Naive thymus-derived CD4-positive, alpha-beta T cell (primary cell): Measurements from ENCODE around the gene EXOC8. TPM values are rescaled to one million over a fixed set of nuclear protein-coding genes. Genes with fewer than 3 reads are reported as not detected.
"Not testable (repeated sequence)": the region's sequence is repeated elsewhere in the genome, so short reads cannot be mapped to it uniquely, and the experiment has no call there.

ENCODE experiments used
- ATAC-seq: fragments of 150-1000 bp; cut with Tn5 transposase; 2 replicates; pipeline ENCODE4 v1.10.0; 2021; ENCODE audit warnings: mild to moderate bottlenecking, moderate library complexity
- CTCF ChIA-PET: fragments of 350-600 bp; sonication (Branson Sonifier 250); formaldehyde crosslinking; loops from one replicate; lab custom pipeline; 2021; ENCODE audit warnings: antibody characterized with exemption; lab: Charles Lee
- POLR2A ChIA-PET: fragments of 350-600 bp; sonication (Branson Sonifier 250); formaldehyde crosslinking; loops from one replicate; lab custom pipeline; 2021; ENCODE audit warnings: antibody characterized with exemption, inconsistent platforms; lab: Charles Lee
- DNase-seq, 9 donors: peaks; one replicate each; pipeline versions ENCODE4 v3.0.0 to v3.0.0-alpha.2; 2020 to 2022; ENCODE audit warnings: mixed read lengths in 1 of 9
- H3K27ac ChIP-seq: one replicate; pipeline ENCODE4 v1.7.0; 2013; ENCODE audit warnings: mild to moderate bottlenecking, low read depth, low read length, moderate library complexity
- H3K27me3 ChIP-seq, 2 donors: one replicate each; pipeline ENCODE4 v1.7.0; 2013; ENCODE audit warnings: low read length in 2 of 2, mild to moderate bottlenecking in 2 of 2, moderate library complexity in 2 of 2; ENCODE audit not compliant: control insufficient read depth in 2 of 2, insufficient read depth in 2 of 2
- H3K36me3 ChIP-seq, 3 experiments: 1 replicate in 2 of 3; 2 replicates in 1 of 3; pipeline ENCODE4 v1.7.0; 2013; ENCODE audit warnings: low read length in 3 of 3, mild to moderate bottlenecking in 3 of 3, moderate library complexity in 1 of 3; ENCODE audit not compliant: insufficient read depth in 3 of 3, control insufficient read depth in 2 of 3
- H3K4me1 ChIP-seq, 2 donors: one replicate each; pipeline ENCODE4 v1.7.0; 2013; ENCODE audit warnings: low read length in 2 of 2, mild to moderate bottlenecking in 2 of 2, moderate library complexity in 1 of 2; ENCODE audit not compliant: control insufficient read depth in 2 of 2, insufficient read depth in 2 of 2
- H3K4me3 ChIP-seq: 2 replicates; pipeline ENCODE4 v1.7.0; 2013; ENCODE audit warnings: mild to moderate bottlenecking, low read length
- H3K9me3 ChIP-seq, 3 experiments: 1 replicate in 2 of 3; 2 replicates in 1 of 3; pipeline ENCODE4 v1.7.0; 2013; ENCODE audit warnings: low read length in 3 of 3; ENCODE audit not compliant: control insufficient read depth in 2 of 3
- H3K27ac Mint-ChIP-seq, 9 donors: one replicate each; pipeline ENCODE4 v1.8.0; 2020 to 2022; ENCODE audit warnings: mixed read lengths in 9 of 9, mild to moderate bottlenecking in 8 of 9, moderate library complexity in 5 of 9, inconsistent platforms in 2 of 9
- H3K27me3 Mint-ChIP-seq, 5 donors: one replicate each; pipeline ENCODE4 v1.8.0; 2021 to 2022; ENCODE audit warnings: mixed read lengths in 5 of 5, mild to moderate bottlenecking in 1 of 5
- H3K36me3 Mint-ChIP-seq, 5 donors: one replicate each; pipeline ENCODE4 v1.8.0; 2020 to 2022; ENCODE audit warnings: mixed read lengths in 5 of 5, mild to moderate bottlenecking in 3 of 5, inconsistent platforms in 1 of 5
- H3K4me1 Mint-ChIP-seq, 7 donors: one replicate each; pipeline ENCODE4 v1.8.0; 2020 to 2022; ENCODE audit warnings: mixed read lengths in 7 of 7, mild to moderate bottlenecking in 3 of 7, inconsistent platforms in 1 of 7
- H3K4me3 Mint-ChIP-seq, 10 donors: one replicate each; pipeline ENCODE4 v1.8.0; 2020 to 2022; ENCODE audit warnings: mild to moderate bottlenecking in 10 of 10, mixed read lengths in 10 of 10, moderate library complexity in 6 of 10, inconsistent platforms in 2 of 10
- H3K9me3 Mint-ChIP-seq, 11 donors: one replicate each; pipeline ENCODE4 v1.8.0; 2020 to 2022; ENCODE audit warnings: mixed read lengths in 11 of 11, mild to moderate bottlenecking in 4 of 11, inconsistent platforms in 1 of 11, moderate library complexity in 1 of 11
- intact Hi-C, 2 donors: fragments of 100-400 bp; cut with micrococcal nuclease; formaldehyde crosslinking; loops; one replicate each; pipeline ENCODE4 v1.15.1; 2023
- polyA plus RNA-seq, 2 donors: library from polyadenylated mRNA; unstranded; fragments of 300-500 nt; fragmentation: Illumina TruSeq; gene quantifications; one replicate each; pipeline ENCODE4 v1.2.3, GENCODE V29; 2021
- total RNA-seq, 6 experiments: library from RNA in 5 of 6; stranded (reverse) in 5 of 6; gene quantifications; 1 replicate in 5 of 6; 2 replicates in 1 of 6; pipeline ENCODE4 v1.2.3 and lab custom pipeline; 2021 to 2026

The EXOC8 gene
- total and polyA plus RNA-seq, 7 experiments from 2014 or later = 2.7 to 33.8 (median 23.5) TPM

DNA sequence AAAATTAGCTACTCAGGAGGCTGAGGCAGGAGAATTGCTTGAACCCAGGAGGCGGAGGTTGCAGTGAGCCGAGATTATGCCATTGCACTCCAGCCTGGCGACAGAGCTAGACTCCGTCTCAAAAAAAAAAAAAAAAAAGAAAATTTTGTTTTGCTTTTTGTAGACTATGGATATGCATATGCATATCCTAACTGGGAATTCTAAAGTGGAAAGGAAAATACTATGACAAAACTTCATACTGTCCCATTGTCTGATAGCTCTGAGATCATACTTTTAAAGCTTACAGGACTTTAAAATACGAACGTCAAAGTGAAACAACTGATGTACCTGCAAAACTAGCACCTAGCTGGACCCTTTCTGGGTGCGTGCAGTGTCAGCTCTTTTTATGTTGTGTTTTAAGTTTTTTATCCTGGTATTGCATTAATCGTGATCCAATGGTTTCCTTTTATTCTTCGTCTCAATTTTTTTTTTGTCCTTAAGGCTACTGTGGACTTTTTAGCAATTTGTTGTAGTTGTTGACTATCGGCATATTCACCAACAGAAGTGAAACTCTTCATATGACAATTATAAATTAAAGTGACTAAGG, 19.6 kb upstream of the EXOC8 start:
- no peak for ATAC-seq

DNA sequence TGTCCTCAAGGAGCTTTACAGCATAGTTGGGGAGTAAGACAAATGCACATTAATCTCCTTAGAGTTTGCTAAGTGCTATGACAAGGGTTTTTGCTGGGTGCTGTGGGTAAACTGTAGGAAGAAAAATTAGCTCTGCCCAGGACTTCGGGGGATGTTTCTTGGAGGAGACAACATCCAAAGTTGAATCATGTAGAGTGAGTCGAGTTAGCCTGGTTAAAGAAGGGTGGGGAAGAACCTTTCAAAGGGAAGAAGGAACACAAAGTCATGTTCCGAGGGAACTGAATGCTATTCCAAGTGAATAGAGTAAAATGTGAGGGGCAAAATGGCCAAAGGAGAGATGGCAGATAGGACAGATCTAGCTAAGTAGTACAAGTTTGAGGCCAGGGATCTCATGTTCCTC, 17.5 kb upstream of the EXOC8 start:
- H3K36me3 Mint-ChIP-seq = peaks cover 8 to 25% (median 10%) of the 10 kb centered on the region in 5 donors
- peaks cover 0 to 3% of the 10 kb centered on the region in 2 donors for H3K4me1 ChIP-seq
- peak overlapping the region in 5 of 9 donors; percentile 5 to 69 (median 30) for H3K27ac Mint-ChIP-seq
- no peaks in the 10 kb centered on the region for H3K9me3 ChIP-seq
- ATAC-seq (no peak), DNase-seq (no peak)
- H3K27me3 Mint-ChIP-seq = no peaks in the 10 kb centered on the region
- peaks cover 0 to 15% (median 7%) of the 10 kb centered on the region in 7 donors for H3K4me1 Mint-ChIP-seq
- no peaks in the 10 kb centered on the region for H3K27me3 ChIP-seq
- intact Hi-C loops = loop anchor here (5.0 kb wide), 4 partner anchors 67 to 1272 kb away; partner anchors contain the start of genes EGLN1 (in 1 of the 2) and TSNAX (in 1 of the 2)
- POLR2A ChIA-PET = no interaction called here
- peaks cover 0 to 22% (median 17%) of the 10 kb centered on the region in 3 experiments for H3K36me3 ChIP-seq
- H3K4me3 Mint-ChIP-seq = no peak overlapping the region
- H3K9me3 Mint-ChIP-seq = no peaks in the 10 kb centered on the region
- CTCF ChIA-PET = interaction anchor here (1.2 kb wide), 1 partner anchor 246 kb away, joined by 5 read pairs; no protein-coding TSS in a partner anchor
- H3K27ac ChIP-seq = no peak overlapping the region
- no peak overlapping the region for H3K4me3 ChIP-seq

More for the DNA sequence above, 19.6 kb upstream of the EXOC8 start:
- Mint-ChIP-seq H3K4me1 (peaks cover 2 to 15% (median 7%) of the 10 kb centered on the region in 7 donors), H3K4me3 (no peak overlapping the region), H3K27me3 (no peaks in the 10 kb centered on the region), H3K36me3 (peaks cover 3 to 22% (median 13%) of the 10 kb centered on the region in 5 donors), H3K9me3 (no peaks in the 10 kb centered on the region), H3K27ac (peak overlapping the region in 3 of 9 donors; percentile 25 to 63 (median 45))
- intact Hi-C loops = loop anchor here (2.0 to 5.0 kb wide), 6 partner anchors 18 to 1270 kb away; partner anchors contain the start of genes EGLN1 (in 1 of the 2), SPRTN (in 1 of the 2) and TSNAX (in 1 of the 2)
- Histone ChIP-seq H3K9me3 (no peaks in the 10 kb centered on the region), H3K4me3 (no peak overlapping the region), H3K27ac (no peak overlapping the region), H3K4me1 (peaks cover 0 to 3% of the 10 kb centered on the region in 2 donors), H3K27me3 (no peaks in the 10 kb centered on the region), H3K36me3 (peaks cover 0 to 12% (median 2%) of the 10 kb centered on the region in 3 experiments)
- ChIA-PET POLR2A (interaction anchor here (0.6 kb wide), 1 partner anchor 189 kb away, joined by 3 read pairs; no protein-coding TSS in a partner anchor), CTCF (interaction anchor here (0.5 to 1.7 kb wide), 18 partner anchors 11 to 254 kb away, joined by 3 to 13 read pairs (median 4); no protein-coding TSS in a partner anchor)
- DNase-seq = no peak

DNA sequence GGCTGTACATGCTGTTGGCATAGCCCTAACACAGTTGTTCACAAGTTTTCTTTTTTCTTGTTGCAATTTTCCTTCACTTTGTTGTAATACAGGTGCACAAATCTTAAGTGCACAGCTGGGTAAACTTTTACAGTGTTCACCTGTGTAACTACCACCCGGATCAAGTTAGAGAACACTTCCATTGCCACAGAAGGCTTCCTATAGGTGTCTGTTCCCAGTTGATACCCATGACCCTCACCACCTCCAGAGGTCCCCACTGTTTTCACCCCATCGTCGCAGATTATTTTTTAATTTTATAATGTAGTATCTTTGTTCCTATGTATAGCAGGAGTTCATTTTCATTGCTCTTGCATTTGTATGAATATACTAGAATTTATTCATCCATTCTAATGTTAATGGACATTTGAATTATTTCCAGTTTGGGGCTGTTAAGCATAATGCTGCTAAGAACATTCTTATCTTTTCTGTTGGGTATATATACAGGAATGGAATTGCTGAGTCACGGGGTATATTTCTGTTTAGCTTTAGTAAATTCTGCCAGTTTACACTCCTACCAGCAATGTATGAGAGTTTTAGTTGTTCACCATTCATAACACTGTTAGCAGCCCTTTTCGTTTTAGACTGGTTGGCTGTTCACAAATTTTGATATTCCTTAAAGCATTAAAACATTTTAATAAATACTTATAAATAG, 16.8 kb upstream of the EXOC8 start:
- Mint-ChIP-seq H3K27ac (peak overlapping the region in 1 of 9 donors; percentile 18), H3K27me3 (no peaks in the 10 kb centered on the region), H3K9me3 (no peaks in the 10 kb centered on the region), H3K4me3 (no peak overlapping the region), H3K36me3 (peaks cover 8 to 27% (median 11%) of the 10 kb centered on the region in 5 donors), H3K4me1 (peaks cover 0 to 12% (median 7%) of the 10 kb centered on the region in 7 donors)
- CTCF ChIA-PET = interaction anchor here (0.6 kb wide), 1 partner anchor 224 kb away, joined by 3 read pairs; no protein-coding TSS in a partner anchor
- DNase-seq (no peak), ATAC-seq (no peak)
- intact Hi-C loops = loop anchor here (5.0 kb wide), 4 partner anchors 68 to 1273 kb away; partner anchors contain the start of genes EGLN1 (in 1 of the 2) and TSNAX (in 1 of the 2)
- Histone ChIP-seq H3K4me3 (no peak overlapping the region), H3K9me3 (no peaks in the 10 kb centered on the region), H3K27me3 (no peaks in the 10 kb centered on the region), H3K36me3 (peaks cover 0 to 22% (median 17%) of the 10 kb centered on the region in 3 experiments), H3K27ac (no peak overlapping the region), H3K4me1 (peaks cover 0 to 3% of the 10 kb centered on the region in 2 donors)
- POLR2A ChIA-PET = interaction anchor here (0.7 to 0.8 kb wide), 2 partner anchors 16 to 86 kb away, joined by 3 read pairs; partner anchors contain the start of gene SPRTN

DNA sequence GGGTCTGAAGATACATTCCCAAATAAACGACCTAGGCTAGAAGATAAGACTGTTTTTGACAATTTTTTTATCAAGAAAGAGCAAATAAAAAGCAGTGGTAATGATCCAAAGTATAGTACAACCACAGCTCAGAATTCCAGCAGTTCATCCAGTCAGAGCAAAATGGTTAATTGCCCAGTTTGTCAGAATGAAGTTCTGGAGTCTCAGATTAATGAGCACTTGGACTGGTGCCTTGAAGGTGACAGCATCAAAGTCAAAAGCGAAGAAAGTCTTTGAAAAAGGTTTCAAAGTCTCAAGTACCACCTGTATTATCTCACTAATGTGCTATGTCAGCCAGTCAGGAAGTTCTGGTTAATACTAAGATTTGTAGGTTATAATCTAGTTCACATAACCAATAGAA, 15.4 kb upstream of the EXOC8 start:
- Mint-ChIP-seq H3K36me3 (peaks cover 12 to 37% (median 14%) of the 10 kb centered on the region in 5 donors), H3K4me3 (no peak overlapping the region), H3K27me3 (no peaks in the 10 kb centered on the region), H3K27ac (no peak overlapping the region), H3K4me1 (peaks cover 0 to 9% (median 7%) of the 10 kb centered on the region in 7 donors), H3K9me3 (no peaks in the 10 kb centered on the region)
- ChIA-PET POLR2A (no interaction called here), CTCF (no interaction called here)
- DNase-seq = no peak
- Histone ChIP-seq H3K4me3 (no peak overlapping the region), H3K9me3 (no peaks in the 10 kb centered on the region), H3K27ac (no peak overlapping the region), H3K36me3 (peaks cover 6 to 31% (median 17%) of the 10 kb centered on the region in 3 experiments), H3K27me3 (no peaks in the 10 kb centered on the region), H3K4me1 (peaks cover 0 to 2% of the 10 kb centered on the region in 2 donors)
- ATAC-seq = no peak
- intact Hi-C loops = no loop called here

DNA sequence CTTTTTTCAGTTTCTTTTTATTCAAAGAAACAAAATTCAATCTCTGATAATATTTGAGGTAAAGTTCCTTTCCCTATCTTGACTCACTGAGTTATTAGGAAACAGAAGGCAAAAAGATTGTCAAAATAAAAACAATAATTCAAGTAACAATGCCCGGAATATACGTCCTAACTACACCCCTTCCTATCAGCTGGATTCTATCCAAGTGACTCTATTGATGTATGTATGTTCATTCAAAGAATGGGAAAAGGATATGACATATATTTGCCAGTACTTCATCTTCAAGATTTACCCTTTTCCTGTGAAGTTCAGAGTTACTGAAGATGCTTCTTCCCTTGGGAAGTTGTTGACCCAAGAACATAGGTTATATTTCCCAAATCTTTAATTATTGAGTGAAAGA, 14.2 kb upstream of the EXOC8 start:
- peaks cover 12 to 44% (median 14%) of the 10 kb centered on the region in 5 donors for H3K36me3 Mint-ChIP-seq
- ATAC-seq (no peak), DNase-seq (no peak)
- H3K27me3 Mint-ChIP-seq = no peaks in the 10 kb centered on the region
- H3K4me1 ChIP-seq = no peaks in the 10 kb centered on the region
- no peak overlapping the region for H3K27ac Mint-ChIP-seq
- H3K4me3 ChIP-seq = no peak overlapping the region
- ChIA-PET POLR2A (no interaction called here), CTCF (no interaction called here)
- no peaks in the 10 kb centered on the region for H3K9me3 ChIP-seq
- H3K27ac ChIP-seq = no peak overlapping the region
- H3K36me3 ChIP-seq = peaks cover 6 to 44% (median 17%) of the 10 kb centered on the region in 3 experiments
- no peaks in the 10 kb centered on the region for H3K9me3 Mint-ChIP-seq
- intact Hi-C loops = no loop called here
- no peak overlapping the region for H3K4me3 Mint-ChIP-seq
- H3K4me1 Mint-ChIP-seq = peaks cover 0 to 5% (median 0%) of the 10 kb centered on the region in 7 donors
- H3K27me3 ChIP-seq = no peaks in the 10 kb centered on the region

DNA sequence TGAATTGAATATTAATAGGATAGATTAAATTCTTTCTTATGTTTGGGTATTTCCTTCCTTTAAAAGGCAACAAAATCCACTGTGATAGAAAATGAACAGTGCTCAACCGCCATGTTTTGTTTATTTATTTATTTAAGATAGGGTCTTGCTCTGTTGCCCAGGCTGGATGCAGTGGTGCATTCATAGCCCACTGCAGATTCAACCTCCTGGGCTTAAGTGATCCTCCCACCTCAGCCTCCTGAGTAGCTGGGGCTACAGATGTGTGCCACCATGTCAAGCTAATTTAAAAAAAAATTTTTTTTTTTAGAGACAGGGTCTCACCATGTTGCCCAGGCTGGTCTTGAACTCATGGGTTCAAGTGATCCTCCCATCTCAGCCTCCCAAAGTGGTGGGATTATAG, 11.2 kb upstream of the EXOC8 start:
- H3K27me3 ChIP-seq, ATAC-seq, H3K9me3 ChIP-seq, intact Hi-C loops, H3K4me1 Mint-ChIP-seq, POLR2A ChIA-PET, H3K4me3 Mint-ChIP-seq, H3K9me3 Mint-ChIP-seq, H3K27ac ChIP-seq, H3K27me3 Mint-ChIP-seq, CTCF ChIA-PET, H3K4me3 ChIP-seq, H3K4me1 ChIP-seq, DNase-seq: not testable (repeated sequence)
- Mint-ChIP-seq H3K36me3 (peaks cover 11 to 49% (median 17%) of the 10 kb centered on the region in 5 donors), H3K27ac (peak overlapping the region in 1 of 9 donors; percentile 0)
- peaks cover 6 to 44% (median 17%) of the 10 kb centered on the region in 3 experiments for H3K36me3 ChIP-seq
